Measurements from ENCODE around the gene OR1S2. TPM values are rescaled to one million over a fixed set of nuclear protein-coding genes. Genes with fewer than 3 reads are reported as not detected.

OR1S2 gene
- total RNA-seq, 4 donors from 2014 or later = not detected

DNA sequence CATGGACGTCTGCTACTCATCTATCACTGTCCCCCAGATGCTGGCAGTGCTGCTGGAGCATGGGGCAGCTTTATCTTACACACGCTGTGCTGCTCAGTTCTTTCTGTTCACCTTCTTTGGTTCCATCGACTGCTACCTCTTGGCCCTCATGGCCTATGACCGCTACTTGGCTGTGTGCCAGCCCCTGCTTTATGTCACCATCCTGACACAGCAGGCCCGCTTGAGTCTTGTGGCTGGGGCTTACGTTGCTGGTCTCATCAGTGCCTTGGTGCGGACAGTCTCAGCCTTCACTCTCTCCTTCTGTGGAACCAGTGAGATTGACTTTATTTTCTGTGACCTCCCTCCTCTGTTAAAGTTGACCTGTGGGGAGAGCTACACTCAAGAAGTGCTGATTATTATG lies 24.3 kb downstream of the OR1S2 start:
- H3K4me3 ChIP-seq (ENCODE audit: low read depth, poor library complexity, severe bottlenecking) = no peak overlapping the region
- 88% methylated on average over 7 of the region's 7 CpGs for WGBS, 2 donors
- DNase-seq (ENCODE audit: low spot score in 2 of 2) = no peak
- TF ChIP-seq POLR2A (IDR thresholded peaks at IDR 0.05) = no peak
- no peak for TF ChIP-seq CTCF (IDR thresholded peaks at IDR 0.05)
- intact Hi-C loops (cut with DNase I; ENCODE audit: low total_unique reads) = no loop called here

GRCh38 chr11:58178444-58178843 lies 25.5 kb downstream of the OR1S2 start:
- TF ChIP-seq CTCF (IDR thresholded peaks at IDR 0.05) (no peak), POLR2A (IDR thresholded peaks at IDR 0.05) (no peak)
- intact Hi-C loops (cut with DNase I; ENCODE audit: low total_unique reads) = no loop called here
- 84 to 86% methylated on average over 6 of the region's 6 CpGs for WGBS, 2 donors
- no peak overlapping the region for H3K4me3 ChIP-seq (ENCODE audit: low read depth, poor library complexity, severe bottlenecking)
- DNase-seq (ENCODE audit: low spot score in 2 of 2) = no peak

DNA sequence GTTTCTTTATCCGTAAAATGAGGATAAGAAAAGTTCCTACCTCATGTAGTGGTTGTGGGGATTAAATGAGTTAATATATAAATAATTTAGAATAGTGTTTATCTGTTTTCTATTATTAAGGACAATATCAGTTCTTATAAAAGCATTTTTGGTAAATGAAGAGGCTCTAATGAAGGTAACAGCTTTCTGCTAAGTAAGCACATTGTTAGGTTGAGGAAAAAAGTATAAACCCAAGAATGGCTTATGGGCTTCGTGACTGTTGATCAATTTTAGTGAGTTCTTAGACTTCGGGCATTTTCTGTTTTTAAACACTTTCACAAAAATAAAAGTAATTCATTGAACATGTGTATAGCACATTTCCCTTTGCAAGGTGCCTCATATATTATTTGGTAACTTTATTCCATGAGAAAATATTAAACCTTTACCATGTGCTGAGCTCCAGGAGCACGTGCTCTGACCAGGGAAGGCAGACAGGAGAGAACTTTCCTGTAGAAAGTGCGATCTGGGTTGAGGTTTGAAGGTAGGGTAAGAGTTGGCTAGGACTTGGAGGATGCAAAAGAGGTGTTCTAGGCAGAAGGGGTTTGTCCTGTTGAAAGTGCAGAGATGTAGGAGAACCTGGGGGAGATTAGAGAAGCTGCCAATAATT lies 26.4 kb downstream of the OR1S2 start:
- intact Hi-C loops (cut with DNase I; ENCODE audit: low total_unique reads) = no loop called here
- 77 to 83% methylated on average over 5 of the region's 5 CpGs for WGBS, 2 donors
- TF ChIP-seq CTCF (IDR thresholded peaks at IDR 0.05) (no peak), POLR2A (IDR thresholded peaks at IDR 0.05) (no peak)
- no peak overlapping the region for H3K4me3 ChIP-seq (ENCODE audit: low read depth, poor library complexity, severe bottlenecking)
- DNase-seq (ENCODE audit: low spot score in 2 of 2) = no peak

DNA sequence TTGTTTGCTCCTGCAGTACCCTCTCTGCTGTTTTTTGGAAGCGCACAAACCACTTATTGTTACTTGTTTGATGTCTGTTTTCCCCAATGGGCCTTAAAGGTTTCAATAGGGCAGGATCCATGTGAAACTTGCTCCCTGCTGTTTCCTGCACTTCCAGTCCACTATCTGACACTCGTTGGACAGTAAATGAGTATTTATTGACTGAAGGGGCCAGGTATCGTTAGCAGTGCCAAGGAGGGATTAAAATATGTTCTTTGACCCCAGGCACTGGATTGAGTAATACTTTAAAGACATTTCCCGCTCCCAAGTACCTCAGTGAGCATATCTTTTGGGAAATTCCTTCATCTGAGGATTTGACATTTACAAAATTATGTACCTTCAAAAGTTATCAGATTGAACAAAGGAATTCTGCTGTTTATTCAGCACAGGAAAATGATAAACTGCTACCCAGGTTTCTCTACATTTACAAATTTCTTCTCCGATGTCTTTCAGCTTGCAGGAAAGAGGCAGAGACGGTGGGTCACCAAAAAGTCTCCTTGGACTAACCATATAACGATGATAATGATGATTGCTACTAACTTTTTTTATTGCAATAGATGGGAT lies 38.3 kb downstream of the OR1S2 start:
- 61 to 64% methylated on average over 7 of the region's 7 CpGs for WGBS, 2 donors
- no peak overlapping the region for H3K4me3 ChIP-seq (ENCODE audit: low read depth, poor library complexity, severe bottlenecking)
- no peak for TF ChIP-seq CTCF (IDR thresholded peaks at IDR 0.05)
- TF ChIP-seq POLR2A (IDR thresholded peaks at IDR 0.05) = no peak
- intact Hi-C loops (cut with DNase I; ENCODE audit: low total_unique reads) = no loop called here
- no peak for DNase-seq (ENCODE audit: low spot score in 2 of 2)

- TF ChIP-seq POLR2A (IDR thresholded peaks at IDR 0.05) (no peak), CTCF (IDR thresholded peaks at IDR 0.05) (no peak)
- DNase-seq (ENCODE audit: low spot score in 2 of 2) = no peak
- 63 to 68% methylated on average over 1 of the region's 1 CpG for WGBS, 2 donors
- H3K4me3 ChIP-seq (ENCODE audit: low read depth, poor library complexity, severe bottlenecking) = no peak overlapping the region
- intact Hi-C loops (cut with DNase I; ENCODE audit: low total_unique reads) = no loop called here
These were observed 39.0 kb downstream of the OR1S2 start for GRCh38 chr11:58164990-58165389.

GRCh38 chr11:58164389-58164788 lies 39.6 kb downstream of the OR1S2 start:
- no peak for TF ChIP-seq CTCF (IDR thresholded peaks at IDR 0.05)
- no peak for TF ChIP-seq POLR2A (IDR thresholded peaks at IDR 0.05)
- intact Hi-C loops (cut with DNase I; ENCODE audit: low total_unique reads) = no loop called here
- 78 to 85% methylated on average over 4 of the region's 4 CpGs for WGBS, 2 donors
- DNase-seq (ENCODE audit: low spot score in 2 of 2) = no peak
- no peak overlapping the region for H3K4me3 ChIP-seq (ENCODE audit: low read depth, poor library complexity, severe bottlenecking)

All from lower leg skin (tissue), 4 donors.